Neuron (in vitro differentiated cells): ENCODE measurements around the gene AMER1.

Experiments used
- H2AFZ ChIP-seq: one replicate; pipeline ENCODE4 v1.6.1; 2013; ENCODE audit warnings: low read depth, mild to moderate bottlenecking, inconsistent platforms, low read length, moderate library complexity
- H3K27me3 ChIP-seq: one replicate; pipeline ENCODE4 v1.6.1; 2013; ENCODE audit warnings: low read length; ENCODE audit not compliant: insufficient read depth
- H3K36me3 ChIP-seq: one replicate; pipeline ENCODE4 v1.6.1; 2013; ENCODE audit warnings: low read length; ENCODE audit not compliant: insufficient read depth
- H3K4me1 ChIP-seq: one replicate; pipeline ENCODE4 v1.6.1; 2013; ENCODE audit warnings: low read length; ENCODE audit not compliant: insufficient read depth
- H3K4me3 ChIP-seq: 2 replicates; pipeline ENCODE4 v1.5.1; 2013; ENCODE audit warnings: mild to moderate bottlenecking, low read length, moderate library complexity
- H3K9me3 ChIP-seq: one replicate; pipeline ENCODE4 v1.6.1; 2013; ENCODE audit warnings: low read length

Gene AMER1

DNA sequence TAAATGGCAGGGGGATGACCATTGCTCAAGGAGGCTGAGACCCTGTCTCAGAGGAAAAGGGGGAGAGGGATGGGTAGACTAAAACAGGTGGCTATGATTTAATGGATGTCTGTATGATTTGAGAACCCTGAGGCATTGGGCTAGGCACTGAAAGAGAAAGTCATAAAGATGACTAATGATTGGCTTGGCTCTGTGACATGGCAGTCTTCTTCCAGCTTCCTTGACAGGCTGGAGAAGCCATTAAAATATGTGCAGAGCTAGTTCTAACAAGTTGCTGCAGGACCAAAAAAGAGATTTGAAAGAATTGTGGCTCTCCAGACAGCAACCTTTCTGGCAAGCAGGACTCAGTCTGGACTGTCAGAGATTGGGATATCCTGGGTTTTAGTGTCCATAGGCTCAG is 53.6 kb downstream of the AMER1 start:
- Histone ChIP-seq H3K9me3 (no peaks in the 10 kb centered on the region), H2AFZ (no peak overlapping the region), H3K36me3 (no peaks in the 10 kb centered on the region), H3K27me3 (no peaks in the 10 kb centered on the region), H3K4me1 (peaks cover 3% of the 10 kb centered on the region), H3K4me3 (no peak overlapping the region)

DNA sequence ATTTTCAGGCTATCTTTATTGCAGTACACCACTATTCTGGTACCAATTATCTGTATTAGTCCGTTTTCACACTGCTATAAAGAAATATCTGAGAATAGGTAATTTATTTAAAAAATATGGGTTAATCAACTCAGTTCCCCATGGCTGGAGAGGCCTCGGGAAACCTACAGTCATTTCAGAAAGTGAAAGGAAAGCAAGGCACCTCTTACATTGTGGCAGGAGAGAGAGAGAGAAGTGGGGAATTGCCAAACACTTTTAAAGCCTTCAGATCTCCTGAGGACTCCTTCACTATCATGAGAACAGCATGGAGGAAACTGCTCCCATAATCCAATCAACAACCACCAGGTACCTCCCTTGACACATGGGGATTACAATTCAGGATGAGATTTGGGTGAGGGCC is 54.7 kb downstream of the AMER1 start:
- H3K4me3 ChIP-seq, result no peak overlapping the region
- H3K4me1 ChIP-seq, result peaks cover 3% of the 10 kb centered on the region
- no peaks in the 10 kb centered on the region for H3K36me3 ChIP-seq
- H3K9me3 ChIP-seq, result no peaks in the 10 kb centered on the region
- H2AFZ ChIP-seq, result no peak overlapping the region
- no peaks in the 10 kb centered on the region for H3K27me3 ChIP-seq
